IMR-90 (cell line): ENCODE measurements around the gene VPS72. TPM values are rescaled to one million over a fixed set of nuclear protein-coding genes. Genes with fewer than 3 reads are reported as not detected.

Experiments used
- ATAC-seq: fragments of 200-7000 bp; cut with Tn5 transposase; 2 replicates; pipeline ENCODE4 v1.9.1; 2020; ENCODE audit warnings: low read depth, mild to moderate bottlenecking, moderate library complexity
- BruUV-seq: library from RNA; stranded (reverse); fragments of 400-500 nt; replicated peaks from 2 replicates; lab custom pipeline; 2021; lab: Mats Ljungman, UMichigan
- CTCF ChIA-PET: fragments of 300-600 bp; formaldehyde crosslinking; extraction: SDS; loops from one replicate; lab custom pipeline; 2021; ENCODE audit warnings: antibody characterized with exemption; lab: Yijun Ruan, JAX
- POLR2A ChIA-PET: fragments of 300-600 bp; sonication (Branson Sonifier 250); formaldehyde crosslinking; loops from one replicate; lab custom pipeline; 2022; ENCODE audit warnings: antibody characterized with exemption; ENCODE audit not compliant: unreplicated experiment; lab: Charles Lee
- DNase-seq: peaks from one replicate; pipeline ENCODE4 v3.0.0; 2013
- H2AFZ ChIP-seq: replicated peaks from 2 replicates; pipeline ENCODE3; 2013; ENCODE audit warnings: low read length, mild to moderate bottlenecking; ENCODE audit not compliant: poor library complexity
- H2AK5ac ChIP-seq: 2 replicates; pipeline ENCODE4 v1.6.1; 2013; ENCODE audit warnings: low read depth, low read length, inconsistent platforms
- H2AK9ac ChIP-seq: replicated peaks from 2 replicates; pipeline ENCODE3; 2013; ENCODE audit warnings: mild to moderate bottlenecking, low read depth, low read length, moderate library complexity; ENCODE audit not compliant: poor library complexity
- H2BK120ac ChIP-seq: 2 replicates; pipeline ENCODE4 v1.6.1; 2013; ENCODE audit warnings: low read depth, low read length, inconsistent platforms
- H2BK15ac ChIP-seq: 3 replicates; pipeline ENCODE4 v1.6.1; 2013; ENCODE audit warnings: low read depth, low read length, inconsistent platforms
- H2BK20ac ChIP-seq: 2 replicates; pipeline ENCODE4 v1.6.1; 2013; ENCODE audit warnings: low read depth, mild to moderate bottlenecking, inconsistent platforms, low read length, moderate library complexity
- H2BK5ac ChIP-seq: 2 replicates; pipeline ENCODE4 v1.6.1; 2013; ENCODE audit warnings: mild to moderate bottlenecking, low read depth, low read length, inconsistent platforms; ENCODE audit not compliant: poor library complexity, severe bottlenecking
- H3K14ac ChIP-seq: replicated peaks from 2 replicates; pipeline ENCODE4 v1.6.1; 2013; ENCODE audit warnings: low read depth, low read length, inconsistent platforms
- H3K18ac ChIP-seq: 2 replicates; pipeline ENCODE4 v1.6.1; 2013; ENCODE audit warnings: low read depth, low read length, control low read depth
- H3K23ac ChIP-seq: 2 replicates; pipeline ENCODE4 v1.6.1; 2013; ENCODE audit warnings: low read depth, low read length, inconsistent platforms
- H3K27ac ChIP-seq: 2 replicates; pipeline ENCODE4 v1.5.1; 2013; ENCODE audit warnings: mild to moderate bottlenecking, control low read depth, low read length; ENCODE audit not compliant: insufficient read depth
- H3K27me3 ChIP-seq: 2 replicates; pipeline ENCODE4 v1.6.1; 2013; ENCODE audit warnings: low read length; ENCODE audit not compliant: control insufficient read depth, insufficient read depth
- H3K36me3 ChIP-seq: 2 replicates; pipeline ENCODE4 v1.6.1; 2013; ENCODE audit warnings: low read length, mixed read lengths; ENCODE audit not compliant: control insufficient read depth, insufficient read depth
- H3K4ac ChIP-seq: 2 replicates; pipeline ENCODE4 v1.6.1; 2013; ENCODE audit warnings: low read depth, low read length, inconsistent platforms
- H3K4me1 ChIP-seq: 2 replicates; pipeline ENCODE4 v1.6.1; 2013; ENCODE audit warnings: low read length, mixed read lengths; ENCODE audit not compliant: control insufficient read depth, insufficient read depth
- H3K4me2 ChIP-seq: 2 replicates; pipeline ENCODE4 v1.6.1; 2013; ENCODE audit warnings: low read depth, mild to moderate bottlenecking, control low read depth, low read length, moderate library complexity
- H3K4me3 ChIP-seq: 2 replicates; pipeline ENCODE4 v1.5.1; 2013; ENCODE audit warnings: low read depth, mild to moderate bottlenecking, control low read depth, low read length, moderate library complexity; ENCODE audit not compliant: insufficient read depth
- H3K56ac ChIP-seq: 2 replicates; pipeline ENCODE4 v1.6.1; 2013; ENCODE audit warnings: low read length, inconsistent platforms; ENCODE audit not compliant: insufficient read depth; ENCODE audit errors: extremely low read depth
- H3K79me1 ChIP-seq, 2 experiments: 2 replicates each; pipeline ENCODE4 v1.6.1; 2013; ENCODE audit warnings: low read length in 2 of 2, inconsistent platforms in 1 of 2, low read depth in 1 of 2
- H3K9ac ChIP-seq: 2 replicates; pipeline ENCODE4 v1.6.1; 2013; ENCODE audit warnings: low read depth, low read length, control low read depth
- H3K9me1 ChIP-seq: 2 replicates; pipeline ENCODE4 v1.6.1; 2013; ENCODE audit warnings: low read length, inconsistent platforms; ENCODE audit not compliant: insufficient read depth
- H3K9me3 ChIP-seq: 2 replicates; pipeline ENCODE4 v1.6.1; 2013; ENCODE audit warnings: low read length; ENCODE audit not compliant: control insufficient read depth, insufficient read depth
- H4K20me1 ChIP-seq: 2 replicates; pipeline ENCODE4 v1.6.1; 2013; ENCODE audit warnings: low read length, inconsistent platforms; ENCODE audit not compliant: insufficient read depth
- H4K5ac ChIP-seq: 2 replicates; pipeline ENCODE4 v1.6.1; 2013; ENCODE audit warnings: mild to moderate bottlenecking, low read depth, low read length, control low read depth
- H4K8ac ChIP-seq, 2 experiments: 2 replicates each; pipeline ENCODE4 v1.6.1; 2013; ENCODE audit warnings: low read depth in 2 of 2, low read length in 2 of 2, control low read depth in 1 of 2, inconsistent platforms in 1 of 2
- H4K91ac ChIP-seq: 2 replicates; pipeline ENCODE4 v1.6.1; 2013; ENCODE audit warnings: low read depth, low read length, inconsistent platforms; ENCODE audit not compliant: insufficient read depth
- CEBPB ChIP-seq: IDR thresholded peaks from 2 replicates; pipeline ENCODE4 v1.6.1; 2012; ENCODE audit warnings: low read depth, low read length, improper control_type of control experiment
- FOS ChIP-seq: fragments of 150-350 bp; IDR thresholded peaks from 2 replicates; pipeline ENCODE4 v1.6.1; 2016; ENCODE audit warnings: low read depth, low read length
- MAZ ChIP-seq: IDR thresholded peaks from 2 replicates; pipeline ENCODE4 v1.6.1; 2012; ENCODE audit warnings: low read depth, mild to moderate bottlenecking, low read length, improper control_type of control experiment, moderate library complexity, borderline replicate concordance
- NFE2L2 ChIP-seq: fragments of 150-350 bp; IDR thresholded peaks from 2 replicates; pipeline ENCODE4 v1.6.1; 2016; ENCODE audit warnings: low read depth, mild to moderate bottlenecking, low read length
- POLR2A ChIP-seq: IDR thresholded peaks from 2 replicates; pipeline ENCODE4 v1.6.1; 2012; ENCODE audit warnings: mild to moderate bottlenecking, low read depth, low read length
- RAD21 ChIP-seq: IDR thresholded peaks from 2 replicates; pipeline ENCODE4 v1.6.1; 2012; ENCODE audit warnings: low read length, improper control_type of control experiment
- RCOR1 ChIP-seq: IDR thresholded peaks from 2 replicates; pipeline ENCODE4 v1.6.1; 2012; ENCODE audit warnings: mild to moderate bottlenecking, low read length, improper control_type of control experiment; ENCODE audit not compliant: insufficient replicate concordance
- WGBS, 2 experiments: methylation state at CpG; one replicate each; pipeline versions ENCODE4 v1.1.5 to v1.1.7; 2013; ENCODE audit warnings: missing lambda C conversion rate in 2 of 2; ENCODE audit not compliant: insufficient read length in 1 of 2; ENCODE audit errors: extremely low coverage in 2 of 2; 5-methylcytosine and 5-hydroxymethylcytosine counted together
- dilution Hi-C: fragments of 300-500 bp; cut with HindIII; formaldehyde crosslinking; loops from one replicate; pipeline ENCODE4 v1.14.3; 2018; ENCODE audit warnings: low sequenced_read_pairs; ENCODE audit not compliant: unreplicated experiment
- in situ Hi-C: fragments of 300-500 bp; cut with MboI; formaldehyde crosslinking; loops from 3 replicates; pipeline ENCODE4 v1.14.3; 2019; ENCODE audit warnings: low sequenced_read_pairs, inconsistent platforms, mixed read lengths
- intact Hi-C: fragments of 100-400 bp; cut with micrococcal nuclease; formaldehyde crosslinking; loops from 2 replicates; pipeline ENCODE4 v1.10.0; 2022
- polyA plus RNA-seq, 3 experiments: library from polyadenylated mRNA; depleted of rRNA; stranded (reverse); fragments of >200 nt; gene quantifications; 2 replicates each; pipeline ENCODE4 v1.2.3, GENCODE V29; 2012; ENCODE audit warnings: low replicate concordance in 1 of 3
- total RNA-seq: library from RNA; depleted of rRNA; stranded (reverse); fragments of >200 nt; gene quantifications from 2 replicates; pipeline ENCODE4 v1.2.3, GENCODE V29; 2012
- TF ChIP-seq, protein P1 (sequence below): fragments of 150-350 bp; IDR thresholded peaks from 2 replicates; pipeline ENCODE4 v1.6.1; 2016; ENCODE audit warnings: low read depth, mild to moderate bottlenecking, low read length, moderate library complexity, borderline replicate concordance

The VPS72 gene
- total and polyA plus RNA-seq, 2 of the 4 experiments (the other 2 are of a cell fraction) = 51.3 to 62.3 TPM

DNA sequence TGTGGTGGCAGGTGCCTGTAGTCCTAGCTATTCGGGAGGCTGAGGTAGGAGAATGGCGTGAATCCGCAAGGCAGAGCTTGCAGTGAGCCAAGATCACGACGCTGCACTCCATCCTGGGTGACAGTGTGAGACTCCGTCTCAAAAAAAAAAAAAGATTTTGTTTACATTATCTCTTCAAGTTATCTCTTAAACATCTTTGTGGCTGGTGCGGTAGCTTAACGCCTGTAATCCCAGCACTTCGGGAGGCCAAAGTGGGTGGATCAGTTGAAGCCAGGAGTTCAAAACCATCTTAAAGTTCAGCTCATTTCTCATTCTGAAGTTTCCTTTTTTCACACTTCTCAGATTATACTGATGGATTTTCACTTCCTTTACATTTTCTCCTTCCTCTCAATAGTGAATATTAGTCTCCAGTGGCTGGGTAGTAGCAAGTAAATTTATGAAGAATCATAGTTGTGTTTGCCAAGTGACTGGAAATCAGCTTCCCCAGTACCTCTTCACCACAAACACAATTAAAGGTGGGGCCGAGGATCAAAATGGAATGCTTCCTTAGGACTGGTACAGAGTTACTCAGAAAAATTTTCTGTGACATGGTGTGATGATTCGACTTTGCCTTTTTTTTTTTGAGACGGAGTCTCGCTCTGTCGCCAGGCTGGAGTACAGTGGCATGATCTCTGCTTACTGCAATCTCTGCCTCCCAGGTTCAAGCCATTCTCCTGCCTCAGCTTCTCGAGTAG lies 22.1 kb upstream of the VPS72 start:
- intact Hi-C loops = no loop called here

More for the DNA sequence above, 22.1 kb upstream of the VPS72 start:
- Histone ChIP-seq H3K14ac (no peak overlapping the region), H4K20me1 (peaks cover 79% of the 10 kb centered on the region), H2AK5ac (no peak overlapping the region), H3K4ac (no peak overlapping the region), H2AFZ (no peak overlapping the region), H2BK120ac (no peak overlapping the region), H3K18ac (no peak overlapping the region), H3K4me3 (no peak overlapping the region), H3K9me1 (peaks cover 8% of the 10 kb centered on the region; the same call in 1 of the 2 replicates), H2AK9ac (no peak overlapping the region), H4K8ac (no peak overlapping the region), H3K36me3 (peaks cover 25% of the 10 kb centered on the region), H2BK15ac (no peak overlapping the region), H4K5ac (no peak overlapping the region), H3K4me2 (no peak overlapping the region), H3K79me1 (peaks cover 4 to 64% of the 10 kb centered on the region in 2 experiments; a peak in 3 of 4 replicates), H4K91ac (no peak overlapping the region), H3K4me1 (peaks cover 1% of the 10 kb centered on the region; the same call in 1 of the 2 replicates), H3K56ac (no peak overlapping the region), H3K27ac (no peak overlapping the region), H3K9me3 (no peaks in the 10 kb centered on the region), H2BK5ac (peak overlapping the region; percentile 1), H3K27me3 (no peaks in the 10 kb centered on the region), H2BK20ac (no peak overlapping the region), H3K9ac (no peak overlapping the region), H3K23ac (0 out of 2 replicates have a peak overlapping the region, but pooled peaks have one; percentile 26)
- TF ChIP-seq NFE2L2 (no peak), POLR2A (no peak), FOS (no peak), MAZ (no peak), RCOR1 (no peak), CEBPB (no peak), RAD21 (no peak)
- TF ChIP-seq, protein P1, sequence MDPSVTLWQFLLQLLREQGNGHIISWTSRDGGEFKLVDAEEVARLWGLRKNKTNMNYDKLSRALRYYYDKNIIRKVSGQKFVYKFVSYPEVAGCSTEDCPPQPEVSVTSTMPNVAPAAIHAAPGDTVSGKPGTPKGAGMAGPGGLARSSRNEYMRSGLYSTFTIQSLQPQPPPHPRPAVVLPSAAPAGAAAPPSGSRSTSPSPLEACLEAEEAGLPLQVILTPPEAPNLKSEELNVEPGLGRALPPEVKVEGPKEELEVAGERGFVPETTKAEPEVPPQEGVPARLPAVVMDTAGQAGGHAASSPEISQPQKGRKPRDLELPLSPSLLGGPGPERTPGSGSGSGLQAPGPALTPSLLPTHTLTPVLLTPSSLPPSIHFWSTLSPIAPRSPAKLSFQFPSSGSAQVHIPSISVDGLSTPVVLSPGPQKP = no peak
- in situ Hi-C loops (no loop called here), dilution Hi-C loops (no loop called here)
- ChIA-PET POLR2A (interaction anchor here (0.6 kb wide), 1 partner anchor 11 kb away, joined by 3 read pairs; no protein-coding TSS in a partner anchor), CTCF (no interaction called here)
- ATAC-seq (no peak), DNase-seq (no peak)
- BruUV-seq = no TSS peak
- WGBS, 2 experiments = no CpG with 5 or more reads among the region's 15 CpGs
